GM18508 (cell line): ENCODE measurements around the gene VPS13A.

Experiments
- ATAC-seq: cut with Tn5 transposase; IDR thresholded peaks from one replicate; pipeline ENCODE4 v1.9.1; 2021; ENCODE audit warnings: moderate number of reproducible peaks; ENCODE audit not compliant: insufficient read depth, unreplicated experiment

The VPS13A gene

DNA sequence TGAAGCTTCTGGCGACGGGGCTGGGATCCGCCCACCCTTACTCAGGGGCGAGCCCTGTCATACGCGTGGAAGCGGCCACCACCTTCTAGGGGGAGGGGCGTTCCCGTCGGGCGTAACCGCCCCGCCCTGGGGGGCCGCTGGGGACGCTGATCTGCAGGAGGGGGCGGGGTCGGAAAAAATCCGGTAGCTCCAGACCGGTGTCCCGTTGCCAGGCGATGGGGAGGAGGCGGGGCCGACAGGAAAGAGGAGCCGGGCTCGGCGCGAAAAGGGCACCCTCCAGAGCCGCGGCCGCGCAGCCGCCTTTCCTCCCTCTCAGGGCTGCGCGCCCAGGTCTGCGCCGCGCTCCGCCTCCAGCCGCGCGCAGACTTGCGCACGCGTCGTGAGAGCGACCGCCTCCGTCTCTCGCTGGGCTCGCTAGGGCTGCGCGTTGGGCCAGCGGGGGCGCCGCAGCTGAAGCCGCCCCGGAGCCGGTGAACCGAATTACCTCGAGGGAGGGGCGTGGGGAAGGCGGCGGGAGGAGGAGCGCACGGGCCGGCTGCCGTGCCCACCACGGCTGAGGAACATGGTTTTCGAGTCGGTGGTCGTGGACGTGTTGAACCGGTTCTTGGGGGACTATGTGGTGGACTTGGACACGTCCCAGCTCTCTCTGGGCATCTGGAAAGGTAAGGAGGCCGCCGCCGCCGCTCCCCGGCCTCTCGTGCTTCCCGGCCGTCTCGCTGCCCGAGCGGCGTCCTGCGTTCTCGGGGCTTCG lies at the start of gene VPS13A:
TSS of gene VPS13A (plus strand) at position 392 of the 751 bp plus-strand sequence. CDS start at position 563, 171 bp downstream.
- ATAC-seq: peak; percentile 53

- no peak for ATAC-seq
Observed at GRCh38 chr9:77128125-77128789, 49.1 kb upstream of the VPS13A start.

DNA sequence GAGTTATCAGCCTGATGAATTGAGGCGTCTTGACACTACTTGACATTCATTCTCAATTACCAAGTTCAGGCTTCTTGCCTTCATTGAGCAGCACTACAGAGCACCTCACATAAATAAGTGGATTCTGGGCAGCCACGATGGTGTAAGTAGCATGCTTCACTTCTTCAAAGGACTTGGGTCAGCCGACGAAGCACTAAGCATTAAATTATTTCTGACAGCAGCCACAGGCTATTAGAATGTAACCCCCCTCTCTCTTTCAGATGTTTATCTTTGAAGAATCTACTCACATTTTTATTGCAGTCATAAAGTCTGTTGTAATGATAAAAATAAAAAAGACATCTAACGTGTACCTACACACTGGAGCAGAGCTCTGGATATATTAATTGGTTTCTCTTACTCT lies 45.9 kb upstream of the VPS13A start:
- ATAC-seq: no peak

DNA sequence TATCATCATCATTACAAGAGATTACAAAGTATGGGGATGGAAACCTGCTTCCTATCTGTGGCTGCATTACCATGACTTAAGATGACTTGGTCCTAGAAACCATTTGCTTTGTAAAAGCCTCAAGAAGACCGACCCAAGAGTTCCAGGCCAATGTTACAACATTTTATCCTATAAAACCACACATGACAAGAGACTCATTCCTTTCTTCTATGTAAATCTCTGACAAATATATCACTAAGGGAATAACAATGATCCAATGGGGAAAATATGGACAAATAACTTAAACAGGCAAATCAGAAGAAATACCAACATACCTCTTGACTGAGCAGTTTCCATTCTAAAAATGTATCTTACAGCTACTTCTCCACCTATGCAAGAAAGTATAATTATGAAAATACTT lies 44.3 kb upstream of the VPS13A start:
- no peak for ATAC-seq

DNA sequence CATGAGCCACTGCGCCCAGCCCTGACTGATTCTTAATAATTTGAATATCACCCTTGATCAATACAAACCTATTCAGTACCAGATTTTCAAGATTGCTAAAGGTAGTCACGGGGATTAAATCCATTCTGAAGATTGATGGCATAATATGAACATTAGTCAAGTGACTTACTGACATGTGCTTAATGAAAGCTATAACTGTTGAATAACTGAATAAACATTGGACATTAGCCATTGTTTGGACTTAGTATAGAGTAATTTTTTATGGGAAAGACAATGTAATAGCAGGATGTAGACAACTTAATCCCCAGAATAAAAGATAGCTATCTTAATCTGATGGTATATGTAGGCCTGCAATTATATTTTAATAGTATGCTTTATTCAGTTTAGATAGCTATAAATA lies 35.0 kb upstream of the VPS13A start:
- ATAC-seq: no peak

DNA sequence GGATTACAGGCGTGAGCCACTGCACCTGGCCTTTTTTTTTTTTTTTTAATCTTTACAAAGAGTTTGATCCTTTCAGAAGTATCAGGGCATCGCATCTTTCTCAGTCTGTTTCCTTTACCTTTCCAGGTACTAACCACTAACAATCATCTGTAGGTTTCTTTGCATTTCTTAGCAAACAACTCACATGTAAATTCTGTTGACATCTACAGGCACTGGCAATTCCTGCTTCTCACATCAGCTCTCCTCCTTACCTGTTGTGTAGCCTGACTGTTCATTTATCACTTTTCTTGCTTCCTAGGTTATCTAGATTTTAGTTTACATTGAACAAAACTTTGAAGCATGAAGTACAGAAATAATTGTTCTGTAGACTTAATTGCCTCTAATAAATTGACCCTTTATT lies 27.5 kb upstream of the VPS13A start:
- no peak for ATAC-seq

DNA sequence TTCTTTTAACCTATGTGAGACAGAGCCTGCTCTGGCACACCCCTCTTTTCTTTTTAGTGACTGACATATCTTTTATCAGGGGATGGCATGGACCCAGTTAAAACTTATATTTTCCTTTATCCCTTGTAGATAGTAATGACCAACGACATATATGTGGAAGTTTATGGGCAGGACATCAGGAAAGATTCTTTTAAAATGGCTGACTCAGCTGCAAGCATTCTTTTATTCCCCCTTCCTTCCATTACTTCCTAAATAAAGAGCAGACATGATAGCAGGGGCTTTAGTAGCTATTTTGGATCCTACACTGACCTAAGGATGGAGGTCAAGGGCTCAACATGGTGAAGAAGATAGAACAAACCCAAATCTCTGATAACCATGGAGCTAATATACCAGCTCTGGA lies 25.0 kb upstream of the VPS13A start:
- no peak for ATAC-seq

DNA sequence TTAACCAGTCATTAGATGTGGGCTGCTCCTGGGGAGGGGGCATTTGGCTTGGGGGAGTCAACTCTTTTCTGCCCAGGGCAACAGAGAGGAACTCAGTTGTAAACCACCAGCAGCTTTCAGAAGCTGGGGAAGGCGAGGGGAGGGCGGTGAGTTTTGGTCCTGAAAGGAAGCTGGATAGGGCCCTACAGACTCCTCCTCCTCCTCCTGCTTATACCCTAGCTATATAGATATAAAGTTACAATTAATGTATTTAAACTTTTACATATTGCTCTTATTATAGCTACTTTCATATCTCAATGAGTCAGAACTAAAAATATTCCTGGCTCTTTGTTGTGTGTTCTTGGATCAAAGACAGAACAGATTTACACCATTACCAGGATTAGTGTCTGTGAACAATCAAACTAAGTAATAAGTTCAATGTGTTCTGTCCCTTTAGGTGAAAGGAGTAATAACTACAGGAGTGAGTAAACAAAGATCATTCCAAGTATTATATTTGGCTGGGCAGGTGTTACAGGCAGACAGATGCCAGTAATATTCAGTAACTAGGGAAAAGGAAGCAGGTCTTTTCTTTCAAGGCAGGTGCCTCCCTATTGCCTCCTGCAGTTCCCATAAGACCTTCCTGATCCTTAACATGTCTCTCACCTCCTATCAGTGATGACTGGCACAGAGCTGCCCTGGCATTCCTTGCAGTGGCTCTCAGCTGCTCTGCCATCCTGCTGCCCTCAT lies 20.5 kb upstream of the VPS13A start:
- no peak for ATAC-seq

GRCh38 chr9:77158772-77159513 lies 18.4 kb upstream of the VPS13A start:
- ATAC-seq: no peak

DNA sequence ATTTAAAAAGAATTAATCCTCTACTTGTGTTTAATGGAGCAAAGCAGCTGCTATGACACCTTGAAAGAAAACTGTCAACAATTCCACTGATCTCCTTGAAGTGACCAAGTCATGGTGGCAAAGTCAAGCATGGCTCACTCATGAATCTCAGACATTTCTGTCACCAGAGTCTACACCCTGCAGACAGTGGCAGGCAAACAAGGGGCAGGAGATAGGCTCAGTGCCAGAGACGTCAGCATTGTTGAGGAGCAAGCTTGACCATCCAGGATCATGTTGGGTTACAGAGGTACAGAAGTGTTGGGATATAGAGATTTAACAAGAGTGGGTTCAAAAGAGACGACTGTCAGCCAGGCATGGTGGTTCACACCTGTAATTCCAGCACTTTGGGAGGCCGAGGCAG lies 16.1 kb upstream of the VPS13A start:
- ATAC-seq: no peak

- ATAC-seq: no peak
Observed at GRCh38 chr9:77161966-77162365, 15.4 kb upstream of the VPS13A start.

DNA sequence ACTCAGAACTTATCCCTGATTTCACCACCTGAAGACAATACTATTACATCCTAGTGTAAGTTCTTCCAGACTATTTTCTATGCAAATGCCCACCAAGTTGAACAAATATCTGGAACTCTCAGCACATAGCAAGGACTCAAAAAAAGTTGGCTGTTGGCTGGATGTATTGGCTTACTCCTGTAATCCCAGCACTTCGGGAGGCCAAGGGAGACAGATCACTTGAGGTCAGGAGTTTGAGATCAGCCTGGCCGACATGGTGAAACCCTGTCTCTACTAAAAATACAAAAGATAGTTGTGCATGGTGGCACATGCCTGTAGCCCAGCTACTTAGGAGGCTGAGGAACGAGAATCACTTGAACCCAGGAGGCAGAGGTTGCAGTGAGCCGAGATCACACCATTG lies 15.0 kb upstream of the VPS13A start:
- no peak for ATAC-seq

GRCh38 chr9:77163884-77164283 lies 13.4 kb upstream of the VPS13A start:
- ATAC-seq: no peak

- ATAC-seq: no peak
Observed at GRCh38 chr9:77166193-77166592, 11.1 kb upstream of the VPS13A start.

DNA sequence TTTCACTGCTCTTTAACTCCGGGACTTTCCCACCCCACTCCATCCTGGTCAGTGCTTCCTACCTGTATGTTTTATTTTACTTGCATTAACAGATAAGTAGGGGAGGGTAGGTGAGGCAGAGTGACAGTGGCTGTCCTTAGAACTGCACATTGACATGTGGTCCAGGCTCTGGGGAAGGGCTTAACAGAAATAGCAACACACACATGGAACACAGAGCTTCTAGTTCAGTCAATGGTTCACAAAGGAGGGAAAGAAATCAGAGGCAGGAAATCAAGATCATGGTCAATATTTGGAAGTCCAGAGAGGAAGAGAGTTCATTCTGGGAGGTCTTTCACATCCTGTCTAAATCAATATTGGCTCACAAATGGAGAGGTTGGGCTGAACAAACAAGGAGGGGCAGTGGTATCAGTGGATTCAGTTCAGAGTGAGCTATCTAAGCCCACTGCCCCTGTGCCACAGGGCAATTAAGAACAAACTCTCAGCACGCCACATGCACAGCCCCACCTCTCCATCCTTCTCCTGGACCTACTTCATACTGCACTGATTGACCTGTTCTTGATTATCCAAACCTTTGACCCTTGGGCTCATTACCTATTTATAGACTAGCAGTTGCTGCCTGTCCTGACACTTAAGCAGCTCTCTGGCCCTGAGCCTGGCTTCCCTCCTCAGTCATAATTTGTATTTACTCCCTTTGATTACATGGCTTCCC lies 6.2 kb upstream of the VPS13A start:
- ATAC-seq: no peak

DNA sequence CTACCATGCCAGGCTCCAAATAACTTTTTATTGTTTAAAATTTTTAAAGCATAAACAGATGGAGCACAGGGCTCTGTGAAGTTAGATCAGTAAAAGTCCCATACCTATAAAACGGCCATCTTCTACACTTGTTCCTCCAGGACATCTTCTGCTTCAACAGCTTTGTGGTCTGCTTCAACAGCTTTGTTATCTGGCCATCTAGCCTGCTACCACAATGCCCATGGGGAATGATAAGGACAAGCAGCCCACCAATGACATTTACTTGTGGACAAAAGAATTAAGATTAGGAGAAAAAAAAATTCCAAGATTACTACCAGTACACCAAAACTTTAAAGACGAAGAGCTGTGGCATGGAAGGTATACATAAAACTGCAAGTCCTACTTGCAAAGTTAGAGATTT lies 2.2 kb upstream of the VPS13A start:
- no peak for ATAC-seq

GRCh38 chr9:77176106-77176505 lies 1.2 kb upstream of the VPS13A start:
- ATAC-seq: no peak

- no peak for ATAC-seq
Observed at GRCh38 chr9:77176686-77177142, 620 bp upstream of the VPS13A start.

GRCh38 chr9:77177894-77178794 lies 810 bp downstream of the VPS13A start:
- no peak for ATAC-seq
